Activated CD4-positive, alpha-beta T cell treated with anti-CD3 and anti-CD28 coated beads, Interleukin-10, Interleukin-2, amounts not matched to agents 100 ng/mL and 50 ng/mL, durations not matched to agents 16 hours and 8 hours (primary cell): ENCODE data around the gene LMF1.

Experiments used
- DNase-seq: peaks from one replicate; pipeline ENCODE4 v3.0.0-alpha.2; 2020

The LMF1 gene

GRCh38 chr16:945271-946047 is 25.3 kb downstream of the LMF1 start:
- no peak for DNase-seq

DNA sequence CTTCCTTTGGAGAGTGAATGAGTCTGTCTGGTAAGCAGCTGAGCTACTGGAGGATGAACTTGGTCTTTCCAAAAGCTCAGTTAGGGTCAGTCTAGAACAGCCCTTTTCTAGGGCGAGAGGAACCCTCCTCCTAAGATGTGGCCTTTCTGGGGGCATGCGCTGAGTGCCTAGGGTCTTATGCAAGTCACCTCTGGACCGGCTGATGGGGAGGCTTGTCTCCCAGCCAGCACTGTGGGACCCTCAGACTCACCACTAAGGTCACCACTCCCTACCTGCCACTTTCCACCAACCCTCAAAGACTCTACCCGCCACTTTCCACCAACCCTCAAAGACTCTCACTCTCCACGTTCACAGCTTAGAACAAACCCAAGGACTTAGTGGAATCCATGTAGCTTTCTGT is 26.8 kb downstream of the LMF1 start:
- no peak for DNase-seq

DNA sequence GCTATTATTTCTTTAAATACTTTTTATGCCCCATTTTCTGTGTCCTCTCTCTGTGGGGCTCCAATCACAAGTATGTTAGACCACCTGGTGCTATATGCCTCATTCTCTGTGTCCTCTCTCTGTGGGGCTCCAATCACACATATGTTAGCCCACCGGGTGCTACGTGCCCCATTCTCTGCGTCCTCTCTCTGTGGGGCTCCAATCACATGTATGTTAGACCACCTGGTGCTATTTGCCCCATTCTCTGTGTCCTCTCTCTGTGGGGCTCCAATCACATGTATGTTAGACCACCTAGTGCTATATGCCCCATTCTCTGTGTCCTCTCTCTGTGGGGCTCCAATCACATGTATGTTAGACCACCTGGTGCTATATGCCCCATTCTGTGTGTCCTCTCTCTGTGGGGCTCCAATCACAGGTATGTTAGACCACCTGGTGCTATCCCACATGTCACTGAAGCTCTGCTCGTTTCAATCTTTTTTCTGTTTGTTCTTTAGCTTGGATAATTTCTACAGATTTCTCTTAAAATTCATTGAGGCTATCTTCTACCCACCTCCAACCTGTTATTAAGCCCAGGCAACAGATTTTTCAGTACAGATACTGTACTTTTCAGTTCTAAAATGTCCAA is 28.2 kb downstream of the LMF1 start:
- no peak for DNase-seq

GRCh38 chr16:939941-940340 is 30.8 kb downstream of the LMF1 start:
- DNase-seq: no peak

DNA sequence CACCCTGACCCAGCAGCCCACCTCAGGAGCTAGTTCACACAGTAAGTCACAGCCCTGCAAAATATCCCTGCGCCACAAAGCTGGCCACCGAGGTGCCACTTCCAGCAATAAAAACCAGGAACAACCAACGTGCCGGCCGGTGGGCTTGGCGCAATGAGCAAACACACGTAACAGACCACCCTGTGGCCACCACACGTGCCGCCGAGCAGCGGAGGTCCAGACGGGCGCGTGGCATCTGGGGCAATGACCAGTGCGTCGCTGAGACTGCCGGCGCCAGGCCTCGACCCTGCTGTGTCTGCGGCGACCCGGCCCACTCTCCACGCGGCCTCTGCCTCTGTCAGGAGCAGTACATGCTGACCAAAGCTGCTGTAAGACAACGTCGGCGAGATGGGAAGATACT is 31.5 kb downstream of the LMF1 start:
- DNase-seq: no peak

DNA sequence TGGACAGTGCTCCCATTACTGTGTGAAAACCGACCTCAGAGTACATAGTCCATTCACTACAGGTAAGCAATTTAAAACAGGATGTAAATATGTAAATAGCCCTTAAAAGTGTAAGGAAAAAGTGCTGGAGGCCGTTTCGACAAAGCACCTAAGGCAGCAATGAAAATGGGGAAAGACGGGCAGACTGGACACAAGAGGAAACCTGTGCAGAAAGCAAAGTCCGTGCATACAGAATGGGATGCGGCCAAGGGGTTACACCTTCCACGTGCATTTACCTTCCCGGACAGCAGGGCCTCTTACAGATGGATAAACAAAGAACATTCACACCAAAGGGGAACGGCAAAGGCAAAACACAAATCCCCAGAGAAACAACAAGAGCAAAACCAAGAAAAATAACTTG is 32.0 kb downstream of the LMF1 start:
- DNase-seq: no peak

GRCh38 chr16:938136-938535 is 32.6 kb downstream of the LMF1 start:
- DNase-seq: no peak

- DNase-seq: no peak
Observed at GRCh38 chr16:937723-938122, 33.1 kb downstream of the LMF1 start.

- no peak for DNase-seq
Observed at GRCh38 chr16:937311-937710, 33.5 kb downstream of the LMF1 start.

GRCh38 chr16:935684-936083 is 35.1 kb downstream of the LMF1 start:
- no peak for DNase-seq

DNA sequence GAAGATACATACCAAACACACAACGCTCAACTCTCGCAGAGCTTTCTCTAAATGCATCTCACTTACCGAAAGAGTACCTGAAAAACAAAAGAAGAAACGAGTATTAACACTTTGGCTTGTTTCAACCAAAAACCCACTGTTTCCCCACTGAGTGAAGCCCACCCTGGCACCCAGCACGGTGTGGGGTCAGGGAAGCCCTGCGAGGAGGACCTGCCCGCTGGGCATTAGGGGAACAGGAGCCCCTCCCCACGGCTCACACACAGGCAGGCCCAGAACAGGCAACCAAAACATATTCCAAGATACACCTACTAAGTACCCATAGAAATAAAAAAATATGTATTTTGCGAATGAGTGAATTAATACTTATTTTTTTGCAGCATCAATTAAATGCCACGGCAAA is 36.6 kb downstream of the LMF1 start:
- no peak for DNase-seq

DNA sequence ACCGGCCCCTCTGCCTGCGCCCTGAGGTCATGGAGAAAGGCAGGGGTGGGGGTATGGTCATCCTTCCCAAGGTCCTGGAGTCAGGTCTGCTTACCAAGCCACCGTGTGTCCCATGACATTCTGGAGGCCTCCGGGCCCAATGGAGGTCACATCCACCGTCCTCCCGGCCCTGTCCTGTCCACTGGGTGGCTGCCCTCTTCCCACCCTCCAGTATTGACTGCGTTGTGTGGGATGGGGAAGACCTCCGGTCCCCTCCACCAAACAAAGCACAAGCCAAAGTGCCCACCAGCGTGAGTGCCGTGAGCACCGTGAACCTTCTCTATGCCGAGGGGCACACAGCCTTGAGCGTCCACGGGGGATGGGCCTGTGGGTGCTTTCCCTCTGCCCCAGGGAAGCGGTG is 37.2 kb downstream of the LMF1 start:
- DNase-seq: no peak

- DNase-seq: no peak
Observed at GRCh38 chr16:932831-933330, 37.9 kb downstream of the LMF1 start.

GRCh38 chr16:931626-932500 is 38.9 kb downstream of the LMF1 start:
- no peak for DNase-seq

DNA sequence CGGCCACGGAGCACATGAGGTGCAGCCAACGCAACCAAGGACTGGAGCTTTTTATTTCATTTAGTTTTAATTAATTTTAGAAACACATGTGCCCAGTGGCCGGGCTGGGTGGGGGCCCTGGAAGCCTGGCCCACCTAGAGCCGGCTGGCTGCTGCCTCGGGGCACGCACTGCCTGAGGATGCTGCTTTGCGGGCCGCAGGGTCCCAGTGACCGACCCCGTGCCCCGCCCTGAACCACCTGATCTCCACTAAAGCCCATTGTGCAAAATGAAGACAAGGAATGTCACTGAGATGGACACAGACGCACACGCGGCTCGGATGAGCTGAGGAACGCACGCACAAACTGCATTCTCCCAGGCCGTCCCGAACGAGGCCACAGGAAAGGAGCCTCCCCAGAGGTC is 39.6 kb downstream of the LMF1 start:
- no peak for DNase-seq

DNA sequence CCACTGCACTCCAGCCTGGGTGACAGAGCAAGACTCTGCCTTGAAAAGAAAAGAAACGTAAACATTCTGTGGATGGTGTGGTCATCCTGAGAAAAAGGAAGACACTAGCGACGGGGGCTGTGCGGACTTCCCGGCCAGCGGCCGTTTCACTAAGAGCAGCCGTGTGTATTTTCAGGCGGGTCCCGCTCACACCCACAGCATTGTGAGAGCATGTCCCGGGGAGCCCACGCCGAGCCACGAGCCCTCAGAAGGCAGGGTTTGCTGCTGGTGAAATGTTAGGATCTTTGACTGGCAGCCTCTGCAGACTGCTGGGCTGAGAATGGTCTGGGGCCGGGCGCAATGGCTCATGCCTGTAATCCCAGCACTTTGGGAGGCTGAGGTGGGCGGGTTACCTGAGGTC is 40.3 kb downstream of the LMF1 start:
- DNase-seq: no peak

DNA sequence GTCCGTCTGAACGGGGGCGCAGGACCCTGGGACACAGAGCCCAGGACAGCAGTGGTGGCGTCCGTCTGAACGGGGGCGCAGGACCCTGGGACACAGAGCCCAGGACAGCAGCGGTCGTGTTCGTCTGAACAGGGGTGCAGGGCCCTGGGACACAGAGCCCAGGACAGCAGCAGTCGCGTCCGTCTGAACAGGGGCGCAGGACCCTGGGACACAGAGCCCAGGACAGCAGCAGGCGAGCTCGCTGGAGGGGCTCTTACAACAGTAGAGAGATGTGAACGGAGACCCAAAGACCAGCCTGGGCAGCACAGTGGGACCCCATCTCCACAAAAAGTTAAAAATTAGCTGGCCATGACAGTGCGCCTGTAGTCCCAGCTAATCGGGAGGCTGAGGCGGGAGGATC is 40.7 kb downstream of the LMF1 start:
- DNase-seq: no peak

DNA sequence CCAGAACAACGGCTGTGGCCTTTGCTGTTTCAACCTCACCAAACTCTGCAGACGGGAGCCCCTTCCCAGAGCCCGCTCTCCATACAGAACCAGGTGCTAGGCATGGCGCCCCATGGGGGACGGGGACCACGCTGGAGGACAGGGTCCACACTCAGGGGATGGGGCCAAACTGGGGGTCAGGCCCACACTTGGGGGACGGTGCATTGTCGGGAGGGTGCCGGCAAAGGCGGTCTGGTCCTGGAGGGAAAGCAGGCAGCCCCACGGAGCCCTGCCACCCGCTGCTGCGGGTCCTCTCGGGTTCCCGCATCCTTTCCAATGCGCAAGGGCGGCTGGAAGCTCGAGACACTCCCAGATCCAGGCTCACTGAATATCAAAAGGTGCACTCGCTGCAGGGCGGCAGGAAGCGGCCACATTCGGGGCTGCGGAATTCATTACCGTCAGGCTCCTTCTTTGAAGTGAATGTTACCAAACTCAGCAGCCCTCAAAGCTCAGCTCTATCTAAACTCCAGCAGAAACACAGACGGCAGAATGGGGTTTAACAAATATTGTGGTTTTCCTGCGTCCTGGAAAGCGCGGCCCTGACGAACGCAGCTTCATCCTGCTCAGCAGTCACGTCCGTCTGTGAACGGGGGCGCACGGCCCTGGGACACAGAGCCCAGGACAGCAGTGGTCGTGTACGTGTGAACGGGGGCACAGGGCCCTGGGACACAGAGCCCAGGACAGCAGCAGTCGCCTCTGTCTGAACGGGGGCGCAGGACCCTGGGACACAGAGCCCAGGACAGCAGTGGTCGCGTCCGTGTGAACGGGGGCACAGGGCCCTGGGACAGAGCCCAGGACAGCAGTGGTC is 41.3 kb downstream of the LMF1 start:
- no peak for DNase-seq

DNA sequence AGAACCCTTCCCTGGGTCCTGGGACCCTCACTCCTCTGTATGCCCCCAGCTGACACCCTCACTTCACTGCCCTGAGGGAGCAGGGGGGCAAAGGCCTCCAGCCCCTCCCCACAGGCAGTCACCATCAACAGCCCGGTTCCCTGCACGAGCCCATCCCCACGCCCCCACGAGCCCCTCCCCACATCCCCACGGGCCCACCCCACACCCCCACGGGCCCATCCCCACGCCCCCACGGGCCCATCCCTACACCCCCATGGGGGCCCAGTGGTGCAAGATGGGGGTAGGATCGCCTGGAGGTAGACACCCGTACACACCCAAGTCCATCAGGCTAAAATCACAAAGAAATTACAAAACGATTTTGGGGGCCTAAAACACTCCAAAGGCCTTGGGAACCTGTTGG is 42.3 kb downstream of the LMF1 start:
- DNase-seq: no peak

DNA sequence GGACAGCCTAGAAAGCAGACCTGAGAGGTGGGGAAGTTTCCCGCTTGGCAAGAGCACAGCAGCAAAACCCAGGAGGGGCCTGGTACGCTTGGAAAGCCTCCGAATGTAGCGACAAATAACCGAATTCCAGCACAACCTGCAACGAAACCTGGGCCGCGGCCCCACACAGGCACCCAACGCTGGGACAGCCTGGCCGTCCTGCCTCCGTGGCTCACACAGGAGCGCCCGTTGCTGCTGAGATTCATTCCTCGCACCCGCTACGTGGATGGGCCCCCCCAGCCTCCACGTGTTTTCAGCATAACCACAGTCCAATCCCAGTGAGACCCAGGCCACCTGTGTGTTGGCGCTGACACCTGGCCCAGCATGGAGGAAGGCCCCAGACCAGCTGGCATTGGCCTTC is 42.9 kb downstream of the LMF1 start:
- DNase-seq: no peak

- no peak for DNase-seq
Observed at GRCh38 chr16:927406-927805, 43.4 kb downstream of the LMF1 start.

- DNase-seq: no peak
Observed at GRCh38 chr16:926715-927114, 44.1 kb downstream of the LMF1 start.

DNA sequence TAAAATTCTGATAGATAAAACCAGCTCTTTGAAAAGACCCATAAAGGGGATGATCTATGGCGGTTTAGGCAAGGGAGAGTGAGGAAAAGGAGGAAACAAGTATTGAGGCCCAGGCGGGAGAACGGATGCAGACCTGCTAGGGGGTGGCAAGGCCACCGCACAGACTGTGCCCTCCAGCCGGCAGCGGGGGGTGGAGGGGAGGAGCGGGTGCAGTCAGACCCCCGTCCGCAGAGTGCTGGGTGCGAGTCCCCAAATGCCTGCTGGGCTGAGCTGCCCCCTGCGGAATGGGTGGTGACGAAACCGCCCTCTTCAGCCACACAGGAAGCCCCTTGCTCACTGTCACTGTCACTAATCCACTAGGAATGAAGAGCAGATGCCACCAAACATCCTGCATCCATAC is 46.0 kb downstream of the LMF1 start:
- DNase-seq: no peak
